Stimulated activated CD4-positive, alpha-beta T cell treated with anti-CD3 and anti-CD28 coated beads, Interleukin-15, amount 100 ng/mL, for 1 hour (primary cell): Measurements from ENCODE around the gene DPH3.
"Not testable (repeated sequence)": the region's sequence is repeated elsewhere in the genome, so short reads cannot be mapped to it uniquely, and the experiment has no call there.

ENCODE experiments used
- DNase-seq, 2 donors: peaks; one replicate each; pipeline ENCODE4 v3.0.0-alpha.2; 2020; ENCODE audit warnings: low read depth in 1 of 2, low spot score in 1 of 2

Gene DPH3

DNA sequence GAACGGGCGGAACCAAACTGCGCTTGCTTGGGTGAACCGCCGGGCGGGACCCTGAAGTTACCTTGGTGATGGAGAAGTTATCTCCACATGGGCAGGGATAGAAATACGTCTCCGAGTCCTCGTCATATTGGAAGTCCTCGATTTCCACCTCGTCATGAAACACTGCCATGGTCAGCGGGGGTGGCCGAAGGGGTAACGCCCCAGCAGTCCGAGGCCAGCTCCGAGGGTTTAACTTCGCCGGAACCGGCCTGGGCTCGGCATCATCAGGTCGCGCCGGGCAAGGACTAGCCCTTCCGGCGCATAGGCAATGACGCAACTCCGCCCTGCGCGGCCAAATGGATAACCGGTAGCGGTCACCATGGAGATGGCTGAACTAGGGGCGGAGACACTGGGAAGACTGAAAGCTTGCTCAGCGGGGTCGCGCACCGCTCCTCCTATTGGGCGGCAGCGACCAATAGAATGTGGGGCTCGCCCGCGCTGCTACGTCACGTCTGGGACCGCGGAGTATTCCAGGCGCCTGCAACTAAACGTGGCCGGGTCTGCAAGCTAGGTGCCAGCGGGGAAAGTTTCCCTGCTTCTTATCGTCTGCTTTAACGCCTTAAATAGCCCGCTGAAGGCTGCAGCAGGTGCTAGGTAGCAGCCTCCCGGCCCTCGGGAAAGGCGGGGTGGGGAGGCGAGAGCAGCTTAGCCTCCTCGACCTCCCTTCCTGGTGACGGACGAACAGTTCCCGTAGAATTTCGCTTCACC is at the start of gene DPH3, which contains the start of gene OXNAD1:
TSS of gene DPH3 (minus strand) at position 236 of the 747 bp plus-strand sequence. CDS start at position 169, 67 bp downstream.
TSS of gene OXNAD1 (plus strand) at position 505 of the 747 bp plus-strand sequence. CDS start 5,741 bp downstream, outside the sequence.
- peak; percentile 93 to 97 for DNase-seq

DNA sequence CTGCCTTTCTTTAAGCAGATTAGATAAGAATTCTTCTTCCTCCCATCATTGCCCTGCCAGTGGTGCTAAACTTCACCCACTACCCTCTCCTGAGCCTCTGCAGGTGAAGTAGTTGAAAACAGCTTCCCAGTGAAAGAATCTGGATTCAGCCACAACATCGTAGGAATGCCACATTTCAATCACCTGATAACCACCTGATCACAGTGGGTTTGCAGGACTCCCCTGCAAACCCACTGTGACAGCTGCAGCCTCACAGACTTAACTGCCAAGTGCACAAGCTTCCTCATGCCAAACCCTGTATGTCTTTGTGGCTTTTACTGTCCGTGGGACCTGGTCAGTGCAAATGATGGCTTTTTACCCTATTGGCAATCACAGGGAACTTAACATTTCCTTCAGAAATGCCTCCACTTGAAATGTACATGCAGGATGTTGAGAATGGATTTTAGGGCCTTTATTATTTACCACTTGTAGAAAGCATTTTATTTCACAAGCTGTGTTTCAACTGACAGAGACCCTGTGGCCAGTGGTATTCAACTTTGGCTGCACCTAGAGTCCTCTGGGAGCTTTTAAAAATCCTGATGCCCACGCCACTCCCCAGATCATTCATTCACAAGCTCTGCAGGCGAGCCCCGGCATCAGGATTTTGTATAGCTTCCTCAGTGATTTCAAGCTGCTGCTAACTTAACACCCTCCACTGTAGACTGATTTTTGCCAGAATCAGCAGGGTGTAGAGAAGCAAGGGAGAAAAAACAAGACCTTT is 49.3 kb upstream of the DPH3 start:
- no peak for DNase-seq

DNA sequence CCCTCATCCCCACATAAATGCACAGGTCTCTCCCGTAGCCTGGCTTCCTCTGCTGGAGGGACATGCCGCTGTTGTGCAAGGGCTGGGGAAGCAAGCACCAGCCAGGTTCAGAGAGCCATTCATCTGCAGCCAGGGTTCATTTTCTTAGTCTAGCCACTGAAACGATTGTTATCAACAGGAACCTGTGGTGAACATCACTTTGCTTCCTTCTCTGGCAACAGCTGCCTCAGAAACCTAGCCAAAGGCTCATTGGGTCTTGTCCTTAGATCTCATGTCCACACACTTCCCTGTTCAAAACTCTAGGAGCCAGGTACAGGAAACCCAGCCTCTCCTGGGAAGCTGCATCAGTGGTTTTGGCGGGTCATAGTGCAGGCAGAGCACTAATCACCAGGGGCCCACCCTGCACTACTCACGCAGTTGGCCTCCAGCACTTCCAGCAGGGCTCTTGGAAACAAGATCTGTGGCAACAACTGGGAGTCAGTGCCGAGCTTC is 47.3 kb upstream of the DPH3 start:
- DNase-seq, result no peak

DNA sequence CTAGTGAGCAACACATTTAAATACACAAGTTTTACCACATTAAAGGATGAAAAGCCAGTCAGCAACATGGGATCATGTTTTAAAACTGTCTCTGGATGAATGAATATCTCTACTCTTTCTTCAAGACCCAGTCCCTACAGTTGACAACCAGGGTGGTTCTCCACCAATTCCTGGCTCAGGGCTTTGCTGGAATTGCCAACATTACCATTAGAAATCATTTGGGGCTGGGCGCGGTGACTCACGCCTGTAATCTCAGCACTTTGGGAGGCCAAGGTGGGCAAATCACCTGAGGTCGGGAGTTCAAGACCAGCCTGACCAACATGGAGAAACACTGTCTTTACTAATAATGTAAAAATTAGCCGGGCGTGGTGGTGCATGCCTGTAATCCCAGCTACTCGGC is 45.7 kb upstream of the DPH3 start:
- DNase-seq, result not testable (repeated sequence)

DNA sequence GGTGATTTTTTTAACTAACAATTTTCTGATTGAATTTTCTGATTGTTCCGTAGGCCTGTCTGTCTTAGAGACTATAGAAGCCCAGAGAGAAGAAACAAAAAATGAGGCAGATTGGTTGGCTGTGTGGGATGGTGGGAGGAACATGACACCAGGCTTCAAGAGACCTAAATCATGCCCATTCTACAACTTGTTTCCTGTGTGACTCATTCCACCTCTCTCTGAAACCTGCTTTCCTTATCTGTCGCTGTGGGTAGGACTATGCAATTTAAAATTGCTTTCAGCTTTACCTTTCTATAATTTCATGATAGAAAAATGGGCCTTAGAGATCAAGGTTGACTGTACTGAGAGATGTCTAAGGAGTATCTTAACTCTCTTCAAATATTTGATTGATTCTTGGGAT is 44.8 kb upstream of the DPH3 start:
- peak in 1 of 2 donors; percentile 28 for DNase-seq

DNA sequence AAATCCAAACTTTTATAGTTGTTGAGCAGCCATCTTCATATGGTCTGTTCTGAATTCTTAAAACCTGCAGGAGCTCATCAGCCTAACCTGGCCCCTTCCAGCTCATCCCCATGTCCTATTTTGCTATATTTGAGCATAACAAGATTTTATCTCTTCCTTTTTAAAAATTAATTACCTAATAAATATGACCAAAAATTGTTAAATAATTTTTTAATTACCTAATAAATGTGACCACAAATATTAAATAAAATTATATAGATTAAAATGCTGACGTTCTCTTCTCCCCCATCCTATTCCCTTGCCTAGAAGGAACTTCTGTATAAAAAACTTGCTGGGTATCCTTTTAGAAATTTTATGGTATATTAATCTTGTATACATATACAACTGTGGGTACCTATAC is 44.0 kb upstream of the DPH3 start:
- no peak for DNase-seq

DNA sequence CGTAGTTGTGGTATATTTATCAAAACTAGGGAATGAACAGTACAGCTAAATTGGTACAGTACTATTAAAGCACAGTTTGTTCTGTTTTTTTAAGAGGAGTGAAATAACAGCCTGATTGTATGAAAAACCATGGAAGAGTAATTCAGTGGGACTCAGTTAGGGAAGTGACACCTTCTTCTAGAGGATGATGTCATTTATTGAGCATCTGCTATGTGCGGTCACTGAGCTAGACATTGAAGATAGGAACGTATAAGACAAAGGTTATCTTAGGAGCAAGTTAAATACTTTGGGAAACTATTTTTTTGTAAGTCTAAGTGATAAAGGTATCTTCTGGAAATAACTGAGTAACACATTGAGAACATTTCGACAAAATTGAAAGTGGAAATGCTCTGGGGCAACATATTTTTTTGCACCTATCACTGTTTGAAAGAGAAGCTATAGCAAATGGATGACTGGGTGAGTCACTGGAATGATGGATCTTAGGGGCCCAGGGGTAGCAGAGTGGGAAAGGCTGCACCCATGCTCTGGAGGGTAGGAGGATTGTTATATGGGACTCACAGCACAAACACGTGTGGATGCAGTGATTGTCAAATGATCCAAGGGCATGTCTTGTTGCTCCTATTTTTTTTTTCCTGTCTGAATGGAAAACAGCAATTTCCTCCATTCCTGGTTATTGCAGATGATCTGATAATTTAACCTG is 43.2 kb upstream of the DPH3 start:
- no peak for DNase-seq

DNA sequence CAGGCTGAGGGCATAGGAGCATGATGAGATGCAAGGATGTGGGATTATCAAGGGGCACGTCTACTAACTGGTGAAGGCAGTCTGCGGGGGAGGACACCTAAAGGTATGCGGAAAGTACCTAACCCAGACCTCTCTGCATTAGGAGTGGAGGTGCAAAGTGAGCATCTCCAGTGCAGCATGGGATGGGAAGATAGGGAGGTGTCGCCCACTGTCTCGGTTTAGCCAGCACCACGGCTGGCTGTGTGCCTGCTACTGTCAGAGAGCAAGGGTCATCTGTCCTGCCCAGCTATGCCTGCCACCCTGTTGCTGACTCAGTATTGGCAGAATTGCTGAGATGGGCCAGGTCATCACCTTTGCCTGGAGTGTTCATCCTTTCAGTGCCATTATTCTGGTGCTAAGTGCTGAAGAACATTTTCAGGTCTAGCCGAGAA is 40.4 kb upstream of the DPH3 start:
- no peak for DNase-seq

DNA sequence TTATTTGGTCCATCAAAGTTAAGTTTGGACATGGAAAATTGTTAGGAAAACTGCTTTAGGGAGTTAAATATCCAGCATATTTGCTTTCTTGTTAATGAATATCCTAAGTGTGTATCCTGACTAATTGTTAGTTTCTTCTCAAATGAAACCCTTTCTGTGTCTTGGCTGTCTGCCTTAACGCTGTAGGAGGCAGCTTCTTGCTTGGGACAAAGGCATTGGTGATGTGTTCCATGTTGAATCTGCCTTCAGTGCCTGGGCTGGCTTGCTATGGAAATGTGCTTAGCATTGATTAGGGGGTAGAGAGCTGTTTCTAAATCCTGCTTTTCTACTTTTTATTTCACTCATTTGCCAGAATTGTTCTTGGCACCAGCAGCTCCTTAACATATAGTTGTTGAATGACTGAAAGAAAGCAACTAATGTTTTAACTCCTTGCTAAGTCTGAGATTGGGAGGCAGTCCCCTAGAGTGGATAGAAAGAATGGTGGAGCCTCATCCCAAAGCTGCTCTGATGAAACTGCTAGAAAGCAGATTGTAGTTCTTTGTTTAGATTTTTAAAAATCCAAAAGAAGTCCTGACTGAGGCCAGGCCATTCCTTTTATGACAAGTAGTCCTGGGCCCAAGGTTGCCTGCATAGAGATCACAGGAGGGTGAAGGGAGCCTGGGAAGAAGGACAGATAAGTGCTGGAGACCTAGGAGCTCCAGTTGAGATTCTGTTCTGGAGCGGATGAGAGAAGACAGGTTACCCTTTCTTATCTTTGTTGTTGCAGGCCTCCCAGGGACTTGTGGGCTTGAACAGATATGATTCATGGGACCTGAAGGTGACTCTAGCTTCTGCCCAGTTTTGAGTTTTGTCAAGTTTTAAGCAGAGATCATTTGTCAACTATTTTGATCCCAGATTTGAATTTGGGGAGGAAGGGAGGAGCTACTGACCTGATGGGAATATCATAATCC is 39.6 kb upstream of the DPH3 start:
- DNase-seq, result no peak

DNA sequence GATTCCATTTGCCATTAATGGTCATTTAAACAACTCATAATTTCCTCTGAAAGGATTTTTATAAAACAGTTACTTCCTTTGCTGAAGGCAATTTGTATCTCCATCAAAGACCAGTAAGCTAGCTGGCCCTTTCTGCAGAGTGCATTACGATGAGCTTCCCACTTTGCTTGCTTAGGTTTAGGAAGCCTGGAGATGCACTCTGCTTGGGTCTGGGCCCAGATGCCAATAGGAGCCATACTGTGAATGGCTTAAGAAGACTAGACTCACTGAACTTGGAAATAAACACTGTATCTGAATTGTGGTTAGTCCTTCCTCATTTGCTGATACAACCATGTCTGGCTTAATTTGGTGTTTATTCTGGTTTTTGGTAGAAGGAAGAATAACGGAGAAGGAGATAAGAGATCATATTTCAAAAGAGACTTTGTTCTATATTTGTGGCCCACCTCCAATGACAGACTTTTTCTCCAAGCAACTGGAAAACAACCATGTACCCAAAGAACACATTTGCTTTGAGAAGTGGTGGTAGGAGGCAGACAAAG is 38.4 kb upstream of the DPH3 start:
- no peak for DNase-seq

DNA sequence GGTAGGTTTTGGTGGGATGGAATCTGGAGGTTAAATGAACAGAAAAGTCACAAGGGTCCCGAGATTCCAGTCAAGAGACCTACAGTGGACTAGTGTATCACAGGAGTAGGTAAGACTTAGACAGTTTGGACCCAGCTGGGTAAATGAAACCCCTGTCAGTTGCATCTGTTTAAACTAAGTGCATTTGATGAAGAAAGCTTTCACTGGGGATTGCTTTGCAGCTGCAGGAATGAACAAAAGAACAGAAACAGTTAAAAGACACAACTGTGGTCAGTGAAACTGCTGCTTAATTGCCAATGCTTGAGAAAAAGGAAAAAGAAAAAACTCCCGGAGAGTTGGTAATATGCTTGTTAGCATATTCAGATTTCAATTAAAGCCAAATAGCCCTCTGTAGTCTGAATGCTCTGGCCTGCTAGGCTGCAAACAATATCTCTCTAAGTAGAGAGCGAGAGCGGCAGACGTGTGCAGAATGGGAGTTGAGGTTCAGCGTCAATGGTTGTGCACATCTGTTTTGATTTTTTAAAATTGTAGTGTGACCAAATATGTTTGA is 37.4 kb upstream of the DPH3 start:
- no peak for DNase-seq

DNA sequence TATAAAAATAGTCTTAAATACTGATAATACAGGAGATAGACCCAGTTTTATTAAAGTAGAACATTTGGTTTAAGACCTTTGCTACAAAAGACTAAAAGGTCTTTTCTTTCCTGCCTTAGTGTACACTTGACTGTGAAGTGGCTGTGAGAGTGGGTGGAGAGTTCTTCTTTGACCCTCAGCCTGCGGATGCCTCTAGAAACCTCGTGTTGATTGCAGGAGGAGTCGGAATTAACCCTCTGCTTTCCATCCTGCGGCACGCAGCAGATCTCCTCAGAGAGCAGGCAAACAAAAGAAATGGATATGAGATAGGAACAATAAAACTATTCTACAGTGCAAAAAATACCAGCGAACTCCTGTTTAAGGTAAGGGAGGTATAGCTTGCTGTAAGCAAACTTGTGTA is 36.8 kb upstream of the DPH3 start:
- no peak for DNase-seq

DNA sequence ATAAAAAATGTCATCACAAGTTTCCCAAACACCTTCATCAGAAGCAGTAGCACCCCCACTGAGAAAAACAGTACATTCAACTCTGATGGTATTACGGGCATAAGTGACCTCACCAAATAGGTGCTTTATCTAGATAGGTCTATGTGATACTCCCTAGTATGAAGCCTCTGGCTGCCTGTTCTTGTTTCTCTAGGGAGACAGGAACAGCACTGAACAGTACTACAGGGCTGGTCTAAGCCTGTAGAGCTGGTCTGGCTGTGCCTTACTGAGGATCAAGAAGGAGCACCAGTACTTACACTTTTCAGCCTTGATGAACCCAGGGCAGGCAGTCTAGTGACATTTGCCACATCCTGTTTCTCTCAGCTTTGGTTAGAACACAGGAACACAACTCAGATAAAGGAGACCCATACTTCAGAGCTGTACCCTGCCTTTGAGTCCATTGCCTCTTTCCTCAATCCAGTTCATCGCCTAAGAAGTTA is 36.2 kb upstream of the DPH3 start:
- no peak for DNase-seq

DNA sequence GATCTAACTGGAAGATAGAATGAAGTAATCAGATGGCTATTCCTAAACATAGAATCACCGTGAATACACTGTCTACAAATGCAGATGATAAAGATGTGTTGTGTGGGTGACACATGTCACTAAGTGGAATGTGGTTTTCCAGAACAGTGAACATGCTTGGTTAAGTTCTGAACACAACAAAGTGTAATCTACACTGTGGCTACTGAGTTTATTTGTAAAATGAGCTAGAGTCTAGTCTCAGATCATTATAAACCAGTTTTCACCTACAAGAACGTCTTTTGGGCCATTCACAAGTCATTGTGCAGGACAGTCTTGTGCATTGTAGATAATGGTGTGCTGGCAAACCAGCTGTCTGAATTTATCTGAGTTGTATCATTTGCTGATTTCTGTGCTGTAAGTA is 35.6 kb upstream of the DPH3 start:
- DNase-seq, result no peak

DNA sequence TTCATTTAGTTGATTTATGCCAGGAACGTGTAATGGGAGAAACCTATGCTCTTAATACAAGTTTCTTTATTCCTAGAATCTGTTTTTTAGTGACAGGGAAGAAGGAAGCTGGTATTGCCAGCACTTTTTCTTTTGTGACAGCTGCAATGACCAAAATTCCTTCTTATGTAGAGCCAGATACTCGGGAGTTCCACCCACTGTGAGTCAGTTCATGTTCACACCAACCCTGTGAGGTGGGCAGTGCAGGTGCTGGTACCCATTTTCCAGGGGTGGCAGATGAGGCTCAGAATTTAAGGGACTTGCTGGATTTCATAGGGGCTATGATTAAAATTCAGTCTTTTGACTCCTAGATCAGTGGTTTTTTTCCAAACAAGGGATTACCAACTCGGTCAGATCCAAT is 35.0 kb upstream of the DPH3 start:
- DNase-seq, result no peak

DNA sequence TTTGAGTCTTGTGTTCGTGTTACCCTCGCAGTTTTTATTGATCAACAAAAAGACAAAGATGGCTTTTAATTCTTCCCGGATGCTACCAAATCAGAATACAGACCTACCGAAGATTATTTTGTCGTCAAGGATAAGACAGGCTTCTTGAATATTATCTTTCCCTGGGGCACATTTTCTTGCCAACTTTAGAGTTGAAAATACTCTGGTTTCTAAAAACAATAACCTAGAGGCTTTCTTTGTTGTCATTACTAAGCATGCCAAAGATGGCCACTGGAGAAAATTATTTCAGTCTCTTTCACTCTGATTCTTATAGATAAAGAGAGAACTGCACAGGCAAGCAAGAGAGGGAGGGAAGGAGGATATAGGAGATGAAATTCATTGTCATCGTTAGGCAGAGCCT is 34.1 kb upstream of the DPH3 start:
- DNase-seq, result no peak

DNA sequence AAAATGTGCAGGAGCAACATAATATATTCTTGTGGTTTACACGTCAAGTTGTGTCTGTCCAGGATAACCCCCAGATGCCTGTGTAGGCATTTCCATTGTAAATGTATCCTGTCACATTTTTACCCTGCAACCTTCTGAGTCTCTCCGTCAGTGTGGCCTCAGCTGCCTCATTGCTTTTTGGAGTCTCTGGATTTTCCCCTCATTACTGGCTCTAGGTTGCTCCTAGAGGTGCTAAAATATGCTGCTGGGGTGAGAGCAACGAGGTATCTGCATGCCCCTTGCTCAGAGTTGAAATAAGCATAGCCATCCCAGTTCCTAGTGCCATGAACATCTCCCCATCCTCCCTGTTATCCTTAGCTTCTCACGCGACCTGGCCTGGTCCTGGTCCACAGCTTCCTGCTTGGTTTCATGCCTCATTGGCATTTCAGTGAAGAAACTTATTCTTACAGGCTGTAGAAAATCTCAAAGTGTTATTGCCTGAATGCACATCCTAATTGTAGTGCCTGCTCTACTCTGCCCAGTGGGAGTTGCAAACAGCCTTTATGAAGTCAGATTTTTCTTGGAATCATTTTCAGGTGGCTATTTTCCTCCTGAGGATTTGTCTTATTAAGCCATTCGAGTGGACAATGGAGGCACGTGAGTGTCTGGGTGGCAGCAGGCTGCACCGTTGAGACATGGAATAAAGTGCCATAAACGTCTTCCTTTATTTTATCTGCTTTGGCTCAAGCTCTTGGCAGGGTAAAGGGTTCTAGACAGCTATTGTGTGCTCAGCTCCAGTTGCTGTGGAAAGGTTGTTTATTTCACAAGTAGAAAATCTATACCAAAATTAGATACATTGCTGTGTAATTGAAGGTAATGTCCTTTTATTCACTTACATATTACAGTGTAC is 33.5 kb upstream of the DPH3 start:
- DNase-seq, result no peak

DNA sequence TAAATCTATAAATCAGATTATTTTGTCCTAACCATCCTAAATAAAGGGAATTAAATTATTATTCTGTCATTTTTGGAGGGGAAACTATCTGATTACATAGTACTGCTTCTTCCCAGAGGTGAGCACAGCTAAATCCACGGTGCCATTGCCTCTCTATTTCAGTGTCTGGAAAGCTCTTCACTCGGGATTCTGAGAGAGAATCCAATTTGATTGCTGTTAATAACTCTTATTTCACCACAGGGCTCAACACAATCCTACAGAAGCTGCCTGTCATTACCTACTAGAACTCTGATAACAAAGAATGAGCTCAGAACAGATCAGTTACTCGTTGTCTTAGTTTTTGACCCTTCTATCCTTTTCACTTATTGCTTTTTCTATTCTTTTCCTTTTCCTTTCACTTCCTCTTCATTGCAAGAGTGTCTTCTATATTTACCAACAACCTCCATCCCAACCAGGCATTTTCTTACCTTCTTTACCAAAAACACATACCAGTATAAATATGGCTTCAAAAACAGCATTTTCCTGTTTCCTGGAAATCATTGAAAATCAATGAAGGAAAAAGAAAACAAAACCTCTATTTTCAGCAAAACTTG is 30.7 kb upstream of the DPH3 start:
- no peak for DNase-seq
